Hepatocyte (in vitro differentiated cells): ENCODE measurements around the gene ZNF488.

Source experiments
- EZH2 ChIP-seq: fragments of 200-600 bp; sonication (generic); IDR thresholded peaks from 2 replicates; pipeline ENCODE4 v1.6.1; 2016; ENCODE audit warnings: antibody characterized with exemption, mild to moderate bottlenecking, borderline replicate concordance
- EZH2phosphoT487 ChIP-seq: fragments of 200-600 bp; sonication (generic); IDR thresholded peaks from one replicate; pipeline ENCODE4 v1.6.1; 2018; ENCODE audit warnings: antibody characterized with exemption, mild to moderate bottlenecking, low read depth, moderate library complexity; ENCODE audit not compliant: unreplicated experiment, severe bottlenecking
- TF ChIP-seq, protein P1 (sequence below): fragments of 200-600 bp; sonication (generic); IDR thresholded peaks from 2 replicates; pipeline ENCODE4 v1.5.1; 2016; ENCODE audit warnings: antibody characterized with exemption, mild to moderate bottlenecking; ENCODE audit not compliant: poor library complexity

DNA sequence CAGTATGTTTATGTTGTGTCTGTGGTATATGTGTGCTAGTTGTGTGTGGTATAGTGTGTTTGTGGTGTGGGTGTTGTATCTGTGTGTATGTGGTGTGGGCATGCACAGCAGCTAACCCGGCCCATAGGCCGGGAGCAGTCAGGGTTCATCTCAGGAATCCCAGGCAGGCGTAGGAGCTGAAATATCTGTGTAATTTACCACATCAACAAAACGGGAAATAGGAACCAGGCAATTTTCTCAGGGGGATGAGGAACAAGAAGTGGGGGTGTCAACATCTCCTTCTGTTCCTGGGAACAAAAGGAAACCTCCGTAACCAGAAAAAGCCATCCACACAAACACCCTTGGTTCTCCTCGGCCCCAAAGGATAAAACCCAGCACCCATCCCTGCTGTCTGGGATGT is 24.5 kb upstream of the ZNF488 start:
- no peak for TF ChIP-seq EZH2phosphoT487
- TF ChIP-seq EZH2: no peak
- TF ChIP-seq, protein P1, sequence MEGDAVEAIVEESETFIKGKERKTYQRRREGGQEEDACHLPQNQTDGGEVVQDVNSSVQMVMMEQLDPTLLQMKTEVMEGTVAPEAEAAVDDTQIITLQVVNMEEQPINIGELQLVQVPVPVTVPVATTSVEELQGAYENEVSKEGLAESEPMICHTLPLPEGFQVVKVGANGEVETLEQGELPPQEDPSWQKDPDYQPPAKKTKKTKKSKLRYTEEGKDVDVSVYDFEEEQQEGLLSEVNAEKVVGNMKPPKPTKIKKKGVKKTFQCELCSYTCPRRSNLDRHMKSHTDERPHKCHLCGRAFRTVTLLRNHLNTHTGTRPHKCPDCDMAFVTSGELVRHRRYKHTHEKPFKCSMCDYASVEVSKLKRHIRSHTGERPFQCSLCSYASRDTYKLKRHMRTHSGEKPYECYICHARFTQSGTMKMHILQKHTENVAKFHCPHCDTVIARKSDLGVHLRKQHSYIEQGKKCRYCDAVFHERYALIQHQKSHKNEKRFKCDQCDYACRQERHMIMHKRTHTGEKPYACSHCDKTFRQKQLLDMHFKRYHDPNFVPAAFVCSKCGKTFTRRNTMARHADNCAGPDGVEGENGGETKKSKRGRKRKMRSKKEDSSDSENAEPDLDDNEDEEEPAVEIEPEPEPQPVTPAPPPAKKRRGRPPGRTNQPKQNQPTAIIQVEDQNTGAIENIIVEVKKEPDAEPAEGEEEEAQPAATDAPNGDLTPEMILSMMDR: no peak
